ENCODE measurements around the gene XYLT1. TPM values are rescaled to one million over a fixed set of nuclear protein-coding genes. Genes with fewer than 3 reads are reported as not detected.

Gene XYLT1
- total RNA-seq, 1 donor from 2014 or later: 1.6 TPM

DNA sequence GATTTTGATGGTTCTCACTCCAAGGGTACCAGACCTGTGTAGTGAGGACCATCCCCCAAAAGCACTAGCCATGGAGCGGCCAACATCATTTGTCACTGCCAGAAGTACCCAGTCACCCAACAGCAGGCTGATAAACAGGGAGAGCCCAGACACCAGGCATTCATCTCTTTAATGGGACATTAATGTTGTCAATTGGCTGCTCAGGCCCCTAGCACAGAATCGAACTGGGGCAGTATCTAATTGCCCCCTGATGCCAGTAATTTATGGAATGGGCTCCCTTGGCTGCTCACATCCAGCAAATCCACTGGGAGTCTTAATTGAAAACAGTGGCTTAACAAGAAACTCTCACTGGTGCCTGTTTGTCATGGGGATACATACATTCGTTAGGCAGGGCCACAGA lies 344.6 kb downstream of the XYLT1 start:
- DNase-seq (ENCODE audit: low read depth): no peak
- no peak for TF ChIP-seq CTCF (IDR thresholded peaks at IDR 0.05; ENCODE audit: insufficient read depth, low read length, poor library complexity, severe bottlenecking)
- Histone ChIP-seq H3K4me3 (ENCODE audit: low read depth, low read length) (no peak overlapping the region), H3K36me3 (ENCODE audit: control insufficient read depth, insufficient read depth, low read length) (no peaks in the 10 kb centered on the region), H3K27me3 (ENCODE audit: control insufficient read depth, insufficient read depth, low read length) (no peaks in the 10 kb centered on the region)

DNA sequence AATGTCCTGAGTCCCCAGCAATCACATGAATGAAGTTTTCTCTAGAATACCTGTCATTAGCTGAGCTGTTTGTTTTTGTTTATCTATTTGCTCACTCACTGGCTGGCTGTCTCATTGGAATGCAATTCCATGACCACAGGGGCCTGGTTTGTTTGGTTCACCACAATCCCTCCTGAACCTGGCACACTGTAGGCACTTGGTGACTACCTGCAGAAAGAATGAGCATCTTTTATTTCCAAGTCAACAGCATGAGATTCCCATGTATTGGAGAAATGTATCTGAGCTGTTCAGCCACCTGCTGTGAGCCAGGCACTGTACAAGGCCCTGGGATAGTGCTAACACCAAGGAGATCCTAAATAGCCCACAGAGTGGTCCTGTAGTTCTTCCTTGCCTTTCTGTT lies 345.1 kb downstream of the XYLT1 start:
- Histone ChIP-seq H3K4me3 (ENCODE audit: low read depth, low read length) (no peak overlapping the region), H3K36me3 (ENCODE audit: control insufficient read depth, insufficient read depth, low read length) (no peaks in the 10 kb centered on the region), H3K27me3 (ENCODE audit: control insufficient read depth, insufficient read depth, low read length) (no peaks in the 10 kb centered on the region)
- no peak for TF ChIP-seq CTCF (IDR thresholded peaks at IDR 0.05; ENCODE audit: insufficient read depth, low read length, poor library complexity, severe bottlenecking)
- DNase-seq (ENCODE audit: low read depth): no peak

- no peak for TF ChIP-seq CTCF (IDR thresholded peaks at IDR 0.05; ENCODE audit: insufficient read depth, low read length, poor library complexity, severe bottlenecking)
- Histone ChIP-seq H3K4me3 (ENCODE audit: low read depth, low read length) (no peak overlapping the region), H3K27me3 (ENCODE audit: control insufficient read depth, insufficient read depth, low read length) (no peaks in the 10 kb centered on the region), H3K36me3 (ENCODE audit: control insufficient read depth, insufficient read depth, low read length) (no peaks in the 10 kb centered on the region)
- no peak for DNase-seq (ENCODE audit: low read depth)
Observed at GRCh38 chr16:17117906-17118577, 352.7 kb downstream of the XYLT1 start.

- Histone ChIP-seq H3K27me3 (ENCODE audit: control insufficient read depth, insufficient read depth, low read length) (no peaks in the 10 kb centered on the region), H3K36me3 (ENCODE audit: control insufficient read depth, insufficient read depth, low read length) (no peaks in the 10 kb centered on the region), H3K4me3 (ENCODE audit: low read depth, low read length) (no peak overlapping the region)
- DNase-seq (ENCODE audit: low read depth): no peak
- no peak for TF ChIP-seq CTCF (IDR thresholded peaks at IDR 0.05; ENCODE audit: insufficient read depth, low read length, poor library complexity, severe bottlenecking)
Observed at GRCh38 chr16:17116595-17117322, 354.0 kb downstream of the XYLT1 start.

GRCh38 chr16:17109413-17109812 lies 361.3 kb downstream of the XYLT1 start:
- no peak for TF ChIP-seq CTCF (IDR thresholded peaks at IDR 0.05; ENCODE audit: insufficient read depth, low read length, poor library complexity, severe bottlenecking)
- no peaks in the 10 kb centered on the region for H3K36me3 ChIP-seq (ENCODE audit: control insufficient read depth, insufficient read depth, low read length)
- DNase-seq (ENCODE audit: low read depth): no peak
- no peaks in the 10 kb centered on the region for H3K27me3 ChIP-seq (ENCODE audit: control insufficient read depth, insufficient read depth, low read length)
- H3K4me3 ChIP-seq (ENCODE audit: low read depth, low read length): no peak overlapping the region
